Calu3 (cell line): ENCODE data around the gene OMP. TPM values are rescaled to one million over a fixed set of nuclear protein-coding genes. Genes with fewer than 3 reads are reported as not detected.

ENCODE experiments used
- BruUV-seq: library from RNA; stranded (reverse); fragments of 400-500 nt; replicated peaks from 2 replicates; lab custom pipeline; 2021; lab: Mats Ljungman, UMichigan
- CTCF ChIA-PET: fragments of 300-600 bp; sonication (Branson Sonifier 250); formaldehyde crosslinking; loops from one replicate; lab custom pipeline; 2022; ENCODE audit warnings: antibody characterized with exemption; lab: Charles Lee
- DNase-seq: peaks from one replicate; pipeline ENCODE4 v3.0.0; 2022
- H3K27ac Mint-ChIP-seq: one replicate; pipeline ENCODE4 v1.8.0; 2022; ENCODE audit warnings: mixed read lengths; ENCODE audit not compliant: unreplicated experiment
- H3K27me3 Mint-ChIP-seq: one replicate; pipeline ENCODE4 v1.8.0; 2022; ENCODE audit warnings: mixed read lengths; ENCODE audit not compliant: unreplicated experiment
- H3K36me3 Mint-ChIP-seq: one replicate; pipeline ENCODE4 v1.8.0; 2022; ENCODE audit warnings: mild to moderate bottlenecking, moderate library complexity, mixed read lengths; ENCODE audit not compliant: insufficient read depth, unreplicated experiment
- H3K4me1 Mint-ChIP-seq: one replicate; pipeline ENCODE4 v1.8.0; 2022; ENCODE audit warnings: mild to moderate bottlenecking, low read depth, mixed read lengths; ENCODE audit not compliant: unreplicated experiment
- H3K4me3 Mint-ChIP-seq: one replicate; pipeline ENCODE4 v1.8.0; 2022; ENCODE audit warnings: mild to moderate bottlenecking, low read depth, moderate library complexity, mixed read lengths; ENCODE audit not compliant: unreplicated experiment
- H3K9me3 Mint-ChIP-seq: one replicate; pipeline ENCODE4 v1.8.0; 2022; ENCODE audit warnings: low read depth, mixed read lengths; ENCODE audit not compliant: unreplicated experiment
- intact Hi-C: fragments of 100-400 bp; cut with micrococcal nuclease; formaldehyde crosslinking; loops from one replicate; pipeline ENCODE4 v1.10.0; 2022; ENCODE audit not compliant: unreplicated experiment
- total RNA-seq: library from RNA; stranded (reverse); gene quantifications from 2 replicates; pipeline ENCODE4 v1.2.3, GENCODE V29; 2022
- TF ChIP-seq, protein P1 (sequence below): fragments of 200-600 bp; IDR thresholded peaks from one replicate; pipeline ENCODE4 v1.8.0; 2022; ENCODE audit warnings: antibody characterized with exemption; ENCODE audit not compliant: unreplicated experiment

The OMP gene
- total RNA-seq, 1 experiment from 2014 or later: 1.1 TPM

DNA sequence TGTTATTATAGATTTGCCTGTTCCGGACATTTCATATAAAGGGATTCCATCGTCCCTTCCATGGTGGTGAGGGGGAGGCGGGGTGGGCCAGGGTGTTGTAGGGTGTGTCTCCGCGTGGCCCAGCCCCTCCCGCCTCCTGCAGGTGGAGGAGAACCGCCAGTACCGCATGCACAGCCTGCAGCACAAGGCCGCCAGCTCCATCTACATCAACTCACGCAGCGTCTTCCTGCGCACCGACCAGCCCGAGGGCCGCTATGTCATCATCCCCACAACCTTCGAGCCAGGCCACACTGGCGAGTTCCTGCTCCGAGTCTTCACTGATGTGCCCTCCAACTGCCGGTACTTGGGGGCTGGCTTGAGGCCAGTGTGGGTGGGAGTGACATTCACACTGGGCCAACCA lies 17.9 kb downstream of the OMP start:
- H3K27me3 Mint-ChIP-seq: no peaks in the 10 kb centered on the region
- intact Hi-C loops: no loop called here
- H3K9me3 Mint-ChIP-seq: no peaks in the 10 kb centered on the region
- peaks cover 12% of the 10 kb centered on the region for H3K36me3 Mint-ChIP-seq
- no peak overlapping the region for H3K4me3 Mint-ChIP-seq
- no peaks in the 10 kb centered on the region for H3K4me1 Mint-ChIP-seq
- BruUV-seq: no TSS peak
- CTCF ChIA-PET: interaction anchor here (1.2 kb wide), 1 partner anchor 13 kb away, joined by 3 read pairs; no protein-coding TSS in a partner anchor
- TF ChIP-seq, protein P1, sequence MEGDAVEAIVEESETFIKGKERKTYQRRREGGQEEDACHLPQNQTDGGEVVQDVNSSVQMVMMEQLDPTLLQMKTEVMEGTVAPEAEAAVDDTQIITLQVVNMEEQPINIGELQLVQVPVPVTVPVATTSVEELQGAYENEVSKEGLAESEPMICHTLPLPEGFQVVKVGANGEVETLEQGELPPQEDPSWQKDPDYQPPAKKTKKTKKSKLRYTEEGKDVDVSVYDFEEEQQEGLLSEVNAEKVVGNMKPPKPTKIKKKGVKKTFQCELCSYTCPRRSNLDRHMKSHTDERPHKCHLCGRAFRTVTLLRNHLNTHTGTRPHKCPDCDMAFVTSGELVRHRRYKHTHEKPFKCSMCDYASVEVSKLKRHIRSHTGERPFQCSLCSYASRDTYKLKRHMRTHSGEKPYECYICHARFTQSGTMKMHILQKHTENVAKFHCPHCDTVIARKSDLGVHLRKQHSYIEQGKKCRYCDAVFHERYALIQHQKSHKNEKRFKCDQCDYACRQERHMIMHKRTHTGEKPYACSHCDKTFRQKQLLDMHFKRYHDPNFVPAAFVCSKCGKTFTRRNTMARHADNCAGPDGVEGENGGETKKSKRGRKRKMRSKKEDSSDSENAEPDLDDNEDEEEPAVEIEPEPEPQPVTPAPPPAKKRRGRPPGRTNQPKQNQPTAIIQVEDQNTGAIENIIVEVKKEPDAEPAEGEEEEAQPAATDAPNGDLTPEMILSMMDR: no peak
- no peak overlapping the region for H3K27ac Mint-ChIP-seq
- DNase-seq: no peak

GRCh38 chr11:77121096-77121640 lies 18.5 kb downstream of the OMP start:
- peaks cover 14% of the 10 kb centered on the region for H3K36me3 Mint-ChIP-seq
- H3K4me3 Mint-ChIP-seq: no peak overlapping the region
- no TSS peak for BruUV-seq
- intact Hi-C loops: no loop called here
- TF ChIP-seq, protein P1: no peak
- H3K9me3 Mint-ChIP-seq: no peaks in the 10 kb centered on the region
- no peak overlapping the region for H3K27ac Mint-ChIP-seq
- no peak for DNase-seq
- no peaks in the 10 kb centered on the region for H3K27me3 Mint-ChIP-seq
- H3K4me1 Mint-ChIP-seq: no peaks in the 10 kb centered on the region
- CTCF ChIA-PET: interaction anchor here (0.6 kb wide), 1 partner anchor 15 kb away, joined by 3 read pairs; no protein-coding TSS in a partner anchor

GRCh38 chr11:77121876-77122575 lies 19.4 kb downstream of the OMP start:
- no peaks in the 10 kb centered on the region for H3K27me3 Mint-ChIP-seq
- TF ChIP-seq, protein P1: no peak
- BruUV-seq: no TSS peak
- intact Hi-C loops: no loop called here
- no peak for DNase-seq
- H3K4me1 Mint-ChIP-seq: no peaks in the 10 kb centered on the region
- H3K4me3 Mint-ChIP-seq: no peak overlapping the region
- CTCF ChIA-PET: interaction anchor here (0.6 kb wide), 1 partner anchor 16 kb away, joined by 3 read pairs; no protein-coding TSS in a partner anchor
- H3K27ac Mint-ChIP-seq: no peak overlapping the region
- no peaks in the 10 kb centered on the region for H3K9me3 Mint-ChIP-seq
- H3K36me3 Mint-ChIP-seq: peaks cover 19% of the 10 kb centered on the region

GRCh38 chr11:77122576-77123212 lies 20.1 kb downstream of the OMP start:
- BruUV-seq: no TSS peak
- Mint-ChIP-seq H3K4me3 (no peak overlapping the region), H3K27ac (no peak overlapping the region), H3K36me3 (peaks cover 26% of the 10 kb centered on the region), H3K4me1 (peaks cover under 1% of the 10 kb centered on the region), H3K9me3 (no peaks in the 10 kb centered on the region), H3K27me3 (no peaks in the 10 kb centered on the region)
- no peak for DNase-seq
- TF ChIP-seq, protein P1: no peak
- CTCF ChIA-PET: interaction anchor here (0.5 kb wide), 1 partner anchor 99 kb away, joined by 3 read pairs; no protein-coding TSS in a partner anchor
- intact Hi-C loops: no loop called here
